Neuronal stem cell (in vitro differentiated cells): ENCODE measurements around the gene CXXC1.
"Not testable (repeated sequence)": the region's sequence is repeated elsewhere in the genome, so short reads cannot be mapped to it uniquely, and the experiment has no call there.

Experiments used
- DNase-seq: peaks from one replicate; pipeline ENCODE4 v3.0.0-alpha.2; 2013; ENCODE audit warnings: low spot score
- H2AFZ ChIP-seq: one replicate; pipeline ENCODE4 v1.6.1; 2013; ENCODE audit warnings: mild to moderate bottlenecking, low read length, inconsistent platforms
- H2AK5ac ChIP-seq: 2 replicates; pipeline ENCODE4 v1.6.1; 2013; ENCODE audit warnings: low read depth, mild to moderate bottlenecking, inconsistent platforms, low read length, moderate library complexity, mixed read lengths
- H2BK120ac ChIP-seq: 2 replicates; pipeline ENCODE4 v1.6.1; 2013; ENCODE audit warnings: low read depth, mild to moderate bottlenecking, inconsistent platforms, low read length, moderate library complexity, mixed read lengths
- H2BK12ac ChIP-seq: one replicate; pipeline ENCODE4 v1.6.1; 2013; ENCODE audit warnings: low read length, inconsistent platforms
- H2BK15ac ChIP-seq: 2 replicates; pipeline ENCODE4 v1.6.1; 2013; ENCODE audit warnings: mild to moderate bottlenecking, low read length, inconsistent platforms, mixed read lengths
- H2BK5ac ChIP-seq: one replicate; pipeline ENCODE4 v1.6.1; 2013; ENCODE audit warnings: inconsistent platforms, mild to moderate bottlenecking, low read length, moderate library complexity
- H3K14ac ChIP-seq: one replicate; pipeline ENCODE4 v1.6.1; 2013; ENCODE audit warnings: low read length, inconsistent platforms
- H3K18ac ChIP-seq: 2 replicates; pipeline ENCODE4 v1.6.1; 2013; ENCODE audit warnings: low read length, inconsistent platforms
- H3K23ac ChIP-seq: 2 replicates; pipeline ENCODE4 v1.6.1; 2013; ENCODE audit warnings: low read depth, mild to moderate bottlenecking, mixed read lengths, low read length, inconsistent platforms; ENCODE audit not compliant: poor library complexity
- H3K27ac ChIP-seq: replicated peaks from 3 replicates; pipeline ENCODE4 v1.5.1; 2013; ENCODE audit warnings: low read length, inconsistent platforms
- H3K27me3 ChIP-seq, 3 experiments: 2 replicates each; pipeline ENCODE4 v1.6.1; 2013; ENCODE audit warnings: low read length in 3 of 3, mild to moderate bottlenecking in 2 of 3, inconsistent platforms in 1 of 3, low read depth in 1 of 3, mixed read lengths in 1 of 3, moderate library complexity in 1 of 3; ENCODE audit not compliant: control insufficient read depth in 3 of 3, insufficient read depth in 3 of 3
- H3K36me3 ChIP-seq, 2 donors: replicated peaks in 1 of 2; 2 replicates each; pipeline ENCODE4 v1.6.1; 2013; ENCODE audit warnings: low read length in 2 of 2; ENCODE audit not compliant: control insufficient read depth in 2 of 2, insufficient read depth in 2 of 2
- H3K4ac ChIP-seq: 2 replicates; pipeline ENCODE4 v1.6.1; 2013; ENCODE audit warnings: inconsistent platforms, mild to moderate bottlenecking, low read length, moderate library complexity
- H3K4me1 ChIP-seq, 2 donors: 1 replicate in 1 of 2; 2 replicates in 1 of 2; pipeline ENCODE4 v1.6.1; 2013; ENCODE audit warnings: low read length in 2 of 2, low read depth in 1 of 2; ENCODE audit not compliant: control insufficient read depth in 2 of 2, insufficient read depth in 1 of 2
- H3K4me2 ChIP-seq: one replicate; pipeline ENCODE4 v1.6.1; 2013; ENCODE audit warnings: mild to moderate bottlenecking, low read length, inconsistent platforms; ENCODE audit not compliant: insufficient read depth, poor library complexity, severe bottlenecking
- H3K4me3 ChIP-seq, 2 donors: 2 replicates each; pipeline ENCODE4 v1.5.1; 2013; ENCODE audit warnings: low read length in 2 of 2, mild to moderate bottlenecking in 2 of 2, inconsistent platforms in 1 of 2, moderate library complexity in 1 of 2
- H3K79me1 ChIP-seq: one replicate; pipeline ENCODE4 v1.6.1; 2013; ENCODE audit warnings: low read depth, mild to moderate bottlenecking, inconsistent platforms, low read length, moderate library complexity
- H3K9ac ChIP-seq: one replicate; pipeline ENCODE4 v1.6.1; 2013; ENCODE audit warnings: mild to moderate bottlenecking, low read depth, low read length, inconsistent platforms; ENCODE audit not compliant: poor library complexity
- H3K9me3 ChIP-seq, 2 donors: replicated peaks in 1 of 2; 2 replicates each; pipeline versions ENCODE3 to v1.6.1; 2013; ENCODE audit warnings: low read length in 2 of 2, mild to moderate bottlenecking in 2 of 2, inconsistent platforms in 1 of 2, low read depth in 1 of 2, mixed read lengths in 1 of 2, moderate library complexity in 1 of 2; ENCODE audit not compliant: control insufficient read depth in 2 of 2, insufficient read depth in 1 of 2
- H4K8ac ChIP-seq: one replicate; pipeline ENCODE4 v1.6.1; 2013; ENCODE audit warnings: low read depth, mild to moderate bottlenecking, inconsistent platforms, low read length, moderate library complexity
- H4K91ac ChIP-seq: one replicate; pipeline ENCODE4 v1.6.1; 2013; ENCODE audit warnings: low read length, low read depth, mild to moderate bottlenecking, inconsistent platforms; ENCODE audit not compliant: poor library complexity
- WGBS, 2 donors: extraction: QIAGEN DNeasy Blood & Tissue Kit; methylation state at CpG; one replicate each; pipeline ENCODE4 v1.1.7; 2013; ENCODE audit warnings: missing lambda C conversion rate in 2 of 2, mixed read lengths in 1 of 2; ENCODE audit not compliant: insufficient read length in 2 of 2, insufficient replicate concordance in 1 of 2; ENCODE audit errors: extremely low coverage in 2 of 2; 5-methylcytosine and 5-hydroxymethylcytosine counted together

The CXXC1 gene

DNA sequence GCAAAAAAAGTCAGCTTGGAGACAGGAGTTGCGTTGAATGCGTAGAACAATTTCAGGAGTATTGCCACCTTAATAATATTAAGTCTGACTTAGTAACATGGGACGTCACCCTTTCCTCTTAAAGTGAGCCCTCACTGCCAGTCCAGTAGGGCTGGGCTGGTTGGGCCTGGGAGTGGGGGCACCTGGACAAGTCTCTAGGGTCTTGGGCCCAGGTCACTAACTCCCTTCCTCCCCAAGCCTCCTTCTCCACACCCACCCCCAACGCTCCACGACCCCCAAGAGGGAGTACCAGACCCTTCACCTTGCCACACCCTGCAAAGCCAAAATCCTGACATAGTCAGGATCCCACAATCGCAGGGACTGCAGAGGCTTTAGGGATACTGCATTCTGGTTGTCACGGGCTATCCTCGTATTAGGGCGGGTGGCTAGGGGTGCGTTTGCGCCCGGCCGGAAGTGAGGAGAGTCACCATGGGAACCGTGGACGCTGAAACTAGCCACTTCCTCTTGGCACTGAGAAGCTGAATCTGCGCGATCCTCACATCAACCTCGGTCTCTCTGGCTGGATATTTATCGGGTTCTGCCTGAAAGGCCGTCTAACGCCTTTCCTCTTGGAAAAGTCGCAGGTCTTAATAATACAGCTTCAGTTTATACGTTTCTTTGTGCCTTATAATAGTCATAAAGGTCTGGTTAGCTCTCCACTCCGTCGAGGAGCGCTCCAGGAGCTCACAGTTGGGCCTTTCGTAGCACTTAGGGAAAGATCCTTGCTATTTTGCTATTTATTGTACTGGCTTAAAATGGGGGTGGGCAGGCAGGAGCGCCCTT is 10.3 kb upstream of the CXXC1 start:
- H2BK12ac ChIP-seq, result no peak overlapping the region
- no peak overlapping the region for H3K4ac ChIP-seq
- peak; percentile 51 for DNase-seq
- H3K27ac ChIP-seq, result no peak overlapping the region
- H3K9me3 ChIP-seq, result no peaks in the 10 kb centered on the region
- no CpG with 5 or more reads among the region's 28 CpGs for WGBS, 2 donors
- H3K9ac ChIP-seq, result peak overlapping the region; percentile 68
- H2BK5ac ChIP-seq, result no peak overlapping the region
- H3K18ac ChIP-seq, result peak overlapping the region; percentile 72
- no peak overlapping the region for H2BK120ac ChIP-seq
- H3K4me2 ChIP-seq, result peak overlapping the region; percentile 41
- H2AFZ ChIP-seq, result peak overlapping the region; percentile 57
- no peak overlapping the region for H3K23ac ChIP-seq
- H3K27me3 ChIP-seq, result peaks cover 0 to 20% (median 0%) of the 10 kb centered on the region in 3 experiments
- H3K36me3 ChIP-seq, result no peaks in the 10 kb centered on the region
- no peak overlapping the region for H3K14ac ChIP-seq
- no peaks in the 10 kb centered on the region for H3K4me1 ChIP-seq
- H2AK5ac ChIP-seq, result no peak overlapping the region
- peak overlapping the region; percentile 25 to 74 for H3K4me3 ChIP-seq
- H4K8ac ChIP-seq, result no peak overlapping the region
- H4K91ac ChIP-seq, result no peak overlapping the region
- H3K79me1 ChIP-seq, result no peaks in the 10 kb centered on the region
- peak overlapping the region; percentile 15 for H2BK15ac ChIP-seq

DNA sequence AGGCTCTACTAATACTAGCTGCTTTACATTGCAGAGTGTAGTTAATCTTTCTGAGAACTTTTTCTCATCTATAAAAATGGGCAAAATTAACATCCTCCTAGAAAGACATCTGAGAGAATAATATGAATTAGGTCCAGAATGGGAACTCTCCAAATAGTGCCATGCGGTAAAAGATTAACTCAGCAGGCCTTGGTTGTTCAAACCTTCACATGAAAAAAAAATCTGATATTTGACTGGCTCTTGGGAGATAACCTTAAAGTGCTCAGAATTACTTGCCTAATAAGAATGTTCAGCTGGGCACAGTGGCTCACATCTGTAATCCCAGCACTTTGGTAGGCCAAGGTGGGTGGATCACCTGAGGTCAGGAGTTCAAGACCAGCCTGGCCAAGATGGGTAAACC is 5.5 kb upstream of the CXXC1 start:
- H3K27ac ChIP-seq, result no peak overlapping the region
- no peaks in the 10 kb centered on the region for H3K9me3 ChIP-seq
- H2AFZ ChIP-seq, result no peak overlapping the region
- H2BK12ac ChIP-seq, result no peak overlapping the region
- no peak overlapping the region for H4K8ac ChIP-seq
- H3K18ac ChIP-seq, result no peak overlapping the region
- H3K4me1 ChIP-seq, result no peaks in the 10 kb centered on the region
- peaks cover 0 to 21% (median 0%) of the 10 kb centered on the region in 3 experiments for H3K27me3 ChIP-seq
- no peaks in the 10 kb centered on the region for H3K79me1 ChIP-seq
- H2BK120ac ChIP-seq, result no peak overlapping the region
- H3K9ac ChIP-seq, result no peak overlapping the region
- no peaks in the 10 kb centered on the region for H3K36me3 ChIP-seq
- no peak overlapping the region for H2BK5ac ChIP-seq
- no CpG with 5 or more reads among the region's 1 CpG for WGBS, 2 donors
- no peak overlapping the region for H3K4me2 ChIP-seq
- H3K4ac ChIP-seq, result no peak overlapping the region
- H2BK15ac ChIP-seq, result no peak overlapping the region
- DNase-seq, result no peak
- H3K14ac ChIP-seq, result no peak overlapping the region
- H4K91ac ChIP-seq, result no peak overlapping the region
- no peak overlapping the region for H3K4me3 ChIP-seq
- no peak overlapping the region for H3K23ac ChIP-seq
- no peak overlapping the region for H2AK5ac ChIP-seq

DNA sequence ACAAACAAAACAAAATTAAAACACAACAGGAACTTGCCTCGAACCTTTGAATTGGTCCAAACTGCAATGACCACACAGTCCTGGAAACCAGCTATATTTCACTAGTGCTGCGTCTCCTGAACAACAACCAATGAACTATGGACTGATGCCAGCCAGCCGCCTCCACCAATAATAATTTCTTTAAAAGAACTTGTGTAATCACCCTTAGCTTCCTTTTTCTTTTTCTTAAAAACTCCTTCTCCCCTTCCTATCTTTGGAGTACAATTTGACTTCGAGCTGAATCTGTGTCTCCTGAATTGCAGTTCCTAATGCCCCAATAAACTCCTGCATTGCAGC is 1.6 kb upstream of the CXXC1 start:
- Histone ChIP-seq H2BK120ac (no peak overlapping the region), H3K27me3 (peaks cover 0 to 14% (median 0%) of the 10 kb centered on the region in 3 experiments), H2BK5ac (no peak overlapping the region), H3K9ac (no peak overlapping the region), H2AFZ (peak overlapping the region; percentile 17), H2BK15ac (no peak overlapping the region), H3K23ac (no peak overlapping the region), H3K18ac (no peak overlapping the region), H4K91ac (no peak overlapping the region), H3K27ac (no peak overlapping the region), H4K8ac (no peak overlapping the region), H3K36me3 (peaks cover 14 to 23% of the 10 kb centered on the region in 2 donors), H3K4me1 (peaks cover 6% of the 10 kb centered on the region in 2 donors), H3K4me2 (no peak overlapping the region), H2AK5ac (no peak overlapping the region), H3K9me3 (no peaks in the 10 kb centered on the region), H3K14ac (no peak overlapping the region), H3K79me1 (peaks cover 12% of the 10 kb centered on the region), H3K4ac (no peak overlapping the region), H3K4me3 (no peak overlapping the region), H2BK12ac (no peak overlapping the region)
- DNase-seq, result no peak
- WGBS, 2 donors, result no CpG with 5 or more reads among the region's 4 CpGs

DNA sequence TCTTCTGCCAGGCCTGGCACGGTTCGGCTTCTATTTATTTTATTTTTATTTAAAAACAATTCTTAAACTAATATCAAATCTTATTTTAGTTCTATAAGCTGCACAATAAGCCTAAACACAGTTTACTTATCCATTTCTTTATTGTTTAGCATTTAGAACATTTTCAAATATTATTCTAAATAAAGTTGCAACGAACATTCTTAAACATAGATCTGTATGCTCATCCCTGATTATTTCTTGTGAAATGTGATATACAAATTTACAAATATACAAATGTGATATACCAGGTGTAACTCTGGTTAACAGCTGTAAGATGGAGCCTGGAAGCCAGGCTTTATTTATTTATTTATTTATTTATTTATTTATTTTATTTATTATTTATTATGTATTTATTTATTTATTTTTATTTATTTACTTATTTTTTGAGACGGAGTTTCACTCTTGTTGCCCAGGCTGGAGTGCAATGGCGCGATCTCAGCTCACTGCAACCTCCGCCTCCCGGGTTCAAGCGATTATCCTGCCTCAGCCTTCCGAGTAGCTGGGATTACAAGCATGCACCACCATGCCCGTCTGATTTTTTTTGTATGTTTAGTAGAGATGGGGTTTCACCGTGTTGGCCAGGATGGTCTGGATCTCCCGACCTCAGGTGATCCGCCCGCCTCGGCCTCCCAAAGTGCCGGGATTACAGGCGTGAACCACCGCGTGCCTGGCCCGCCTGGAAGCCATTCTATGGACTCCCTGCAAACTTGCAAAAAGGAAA is 1.0 kb upstream of the CXXC1 start:
- H3K18ac ChIP-seq, H3K9me3 ChIP-seq, H4K8ac ChIP-seq, H3K4me1 ChIP-seq, H2BK120ac ChIP-seq, H3K23ac ChIP-seq, H2BK12ac ChIP-seq, H2BK5ac ChIP-seq, H3K4ac ChIP-seq, H3K9ac ChIP-seq, H3K14ac ChIP-seq, H3K4me2 ChIP-seq, DNase-seq, H2AK5ac ChIP-seq, H2BK15ac ChIP-seq, H3K27ac ChIP-seq, H4K91ac ChIP-seq: not testable (repeated sequence)
- Histone ChIP-seq H3K27me3 (peaks cover 0 to 14% (median 0%) of the 10 kb centered on the region in 3 experiments), H3K36me3 (peaks cover 20 to 29% of the 10 kb centered on the region in 2 donors), H3K79me1 (peaks cover 12% of the 10 kb centered on the region), H2AFZ (peak overlapping the region; percentile 88), H3K4me3 (peak overlapping the region; percentile 57 to 83)
- no CpG with 5 or more reads among the region's 21 CpGs for WGBS, 2 donors
